ENCODE data around the gene PDCD6IP.

- TF ChIP-seq CTCF (IDR thresholded peaks at IDR 0.05) = no peak
- TF ChIP-seq POLR2AphosphoS5 (IDR thresholded peaks at IDR 0.05; ENCODE audit: low read depth, low read length) = no peak
- no peak for TF ChIP-seq REST (IDR thresholded peaks at IDR 0.05; ENCODE audit: insufficient read depth in 1 of 2, low read depth in 2 of 2, low read length in 1 of 2)
Observed at GRCh38 chr3:33886015-33886414, 87.6 kb downstream of the PDCD6IP start.
